Endothelial cell of umbilical vein (primary cell): ENCODE results near the gene DYNC1LI1. TPM values are rescaled to one million over a fixed set of nuclear protein-coding genes. Genes with fewer than 3 reads are reported as not detected.

Experiments
- BruUV-seq: library from RNA; stranded (reverse); fragments of 400-500 nt; replicated peaks from 2 replicates; lab custom pipeline; 2021; lab: Mats Ljungman, UMichigan
- CTCF ChIA-PET: fragments of 300-600, 350-600 bp; sonication (Branson Sonifier 250); formaldehyde crosslinking; loops from one replicate; lab custom pipeline; 2021; ENCODE audit warnings: antibody characterized with exemption, inconsistent platforms; lab: Charles Lee
- POLR2A ChIA-PET: fragments of 300-600, 350-600 bp; sonication (Branson Sonifier 250); formaldehyde crosslinking; loops from one replicate; lab custom pipeline; 2021; ENCODE audit warnings: antibody characterized with exemption, inconsistent platforms; lab: Charles Lee
- DNase-seq: peaks from one replicate; pipeline ENCODE4 v3.0.0-alpha.2; 2011; ENCODE audit warnings: low read depth, low spot score
- FAIRE-seq: peaks from 2 replicates; lab custom pipeline; 2011; peaks lifted over from hg19 to GRCh38; lab: Jason Lieb, UNC
- H2AFZ ChIP-seq: 2 replicates; pipeline ENCODE4 v1.6.0; 2012; ENCODE audit warnings: low read depth, low read length, control low read depth, inconsistent platforms
- H3K27ac ChIP-seq: 2 replicates; pipeline ENCODE4 v1.5.1; 2011; ENCODE audit warnings: low read depth, mild to moderate bottlenecking, control low read depth, low read length, moderate library complexity; ENCODE audit not compliant: insufficient read depth
- H3K27me3 ChIP-seq, 2 experiments: 2 replicates each; pipeline versions ENCODE4 v1.6.0 to v1.6.1; 2011; ENCODE audit warnings: low read length in 2 of 2, mixed read lengths in 1 of 2; ENCODE audit not compliant: control insufficient read depth in 2 of 2, insufficient read depth in 2 of 2
- H3K36me3 ChIP-seq, 2 experiments: 2 replicates in 1 of 2; 3 replicates in 1 of 2; pipeline ENCODE4 v1.5.1; 2011; ENCODE audit warnings: low read length in 2 of 2, mild to moderate bottlenecking in 1 of 2, moderate library complexity in 1 of 2; ENCODE audit not compliant: control insufficient read depth in 2 of 2, insufficient read depth in 2 of 2; ENCODE audit errors: extremely low read depth in 1 of 2
- H3K4me1 ChIP-seq: 3 replicates; pipeline ENCODE4 v1.5.1; 2011; ENCODE audit warnings: mild to moderate bottlenecking, low read length; ENCODE audit not compliant: control insufficient read depth, insufficient read depth; ENCODE audit errors: extremely low read depth
- H3K4me2 ChIP-seq: 2 replicates; pipeline ENCODE4 v1.6.1; 2011; ENCODE audit warnings: low read length, control low read depth, mixed read lengths; ENCODE audit not compliant: insufficient read depth
- H3K4me3 ChIP-seq, 3 experiments: fragments of 200-600 bp in 1 of 3; sonication (generic), shearing (Covaris generic) in 1 of 3; replicated peaks in 1 of 3; 2 replicates each; pipeline ENCODE4 v1.5.1; 2011 to 2016; ENCODE audit warnings: control low read depth in 3 of 3, low read length in 3 of 3, mild to moderate bottlenecking in 2 of 3, inconsistent platforms in 1 of 3, low read depth in 1 of 3, moderate library complexity in 1 of 3; ENCODE audit not compliant: insufficient read depth in 1 of 3
- H3K79me2 ChIP-seq: 2 replicates; pipeline ENCODE4 v1.6.0; 2012; ENCODE audit warnings: low read length, inconsistent platforms; ENCODE audit not compliant: control insufficient read depth, insufficient read depth
- H3K9ac ChIP-seq: replicated peaks from 2 replicates; pipeline ENCODE3; 2011; ENCODE audit warnings: low read length, control low read depth; ENCODE audit not compliant: insufficient read depth; ENCODE audit errors: extremely low read depth
- H3K9me1 ChIP-seq: replicated peaks from 3 replicates; pipeline ENCODE4 v1.6.0; 2011; ENCODE audit warnings: mild to moderate bottlenecking, low read length; ENCODE audit not compliant: control insufficient read depth, insufficient read depth; ENCODE audit errors: extremely low read depth
- H3K9me3 ChIP-seq: replicated peaks from 2 replicates; pipeline ENCODE4 v1.5.1; 2012; ENCODE audit warnings: low read length, inconsistent platforms; ENCODE audit not compliant: control insufficient read depth, insufficient read depth
- H4K20me1 ChIP-seq: replicated peaks from 2 replicates; pipeline ENCODE3; 2011; ENCODE audit warnings: mild to moderate bottlenecking, low read length; ENCODE audit not compliant: control insufficient read depth, insufficient read depth; ENCODE audit errors: extremely low read depth
- CTCF ChIP-seq, 2 donors: IDR thresholded peaks; 1 replicate in 1 of 2; 2 replicates in 1 of 2; pipeline ENCODE4 v1.5.1; 2011; ENCODE audit warnings: low read length in 2 of 2, mild to moderate bottlenecking in 2 of 2, moderate library complexity in 2 of 2, control low read depth in 1 of 2, inconsistent platforms in 1 of 2, low read depth in 1 of 2; ENCODE audit not compliant: insufficient read depth in 1 of 2; ENCODE audit errors: extremely low read depth in 1 of 2
- EZH2 ChIP-seq: IDR thresholded peaks from 2 replicates; pipeline ENCODE4 v1.6.1; 2012; ENCODE audit warnings: borderline replicate concordance, low read depth, mild to moderate bottlenecking, moderate library complexity, low read length, inconsistent platforms; ENCODE audit not compliant: severe bottlenecking
- FOS ChIP-seq: IDR thresholded peaks from 2 replicates; pipeline ENCODE4 v1.6.1; 2011; ENCODE audit warnings: mild to moderate bottlenecking, low read length, moderate library complexity, borderline replicate concordance; ENCODE audit not compliant: insufficient read depth
- GATA2 ChIP-seq: IDR thresholded peaks from 2 replicates; pipeline ENCODE4 v1.7.0; 2011; ENCODE audit warnings: low read depth, mild to moderate bottlenecking, moderate library complexity, mixed read lengths, low read length; ENCODE audit not compliant: insufficient read length, insufficient read depth
- JUN ChIP-seq: IDR thresholded peaks from 2 replicates; pipeline ENCODE4 v1.6.1; 2011; ENCODE audit warnings: borderline replicate concordance, low read depth; ENCODE audit not compliant: insufficient read length, insufficient read depth
- MAX ChIP-seq: IDR thresholded peaks from 2 replicates; pipeline ENCODE4 v1.6.1; 2011; ENCODE audit not compliant: insufficient read depth, insufficient read length
- MYC ChIP-seq: IDR thresholded peaks from one replicate; pipeline ENCODE4 v1.6.1; 2011; ENCODE audit warnings: mild to moderate bottlenecking, low read depth, low read length
- POLR2A ChIP-seq: IDR thresholded peaks from 2 replicates; pipeline ENCODE4 v1.6.1; 2012; ENCODE audit warnings: low read depth, mild to moderate bottlenecking, control low read depth, low read length
- POLR2AphosphoS5 ChIP-seq: IDR thresholded peaks from 2 replicates; pipeline ENCODE4 v1.6.1; 2012; ENCODE audit warnings: low read depth, mild to moderate bottlenecking, control low read depth, low read length, moderate library complexity; ENCODE audit not compliant: insufficient read depth
- dilution Hi-C: fragments of 300-500 bp; cut with MboI; formaldehyde crosslinking; loops from one replicate; pipeline ENCODE4 v1.15.0; 2019; ENCODE audit warnings: low sequenced_read_pairs; ENCODE audit not compliant: extremely low pct_ligation_motif_present
- intact Hi-C: fragments of 100-400 bp; cut with micrococcal nuclease; formaldehyde crosslinking; loops from one replicate; pipeline ENCODE4 v1.10.0; 2022
- polyA plus RNA-seq, 4 experiments: library from polyadenylated mRNA; depleted of rRNA in 3 of 4; stranded (reverse) in 3 of 4; unstranded in 1 of 4; fragments of >200 nt; gene quantifications; 2 replicates each; pipeline versions ENCODE4 v1.2.1 to v1.2.3, GENCODE V29; 2011 to 2012; ENCODE audit warnings: missing spikeins in 1 of 4
- total RNA-seq: library from RNA; stranded (reverse); gene quantifications from 2 replicates; pipeline ENCODE4 v1.2.3, GENCODE V29; 2021

The DYNC1LI1 gene
- total and polyA plus RNA-seq, 2 donors (not counting 3 experiments of a cell fraction or from before 2014, with no cell fraction given) = 14.9 to 47.6 TPM

DNA sequence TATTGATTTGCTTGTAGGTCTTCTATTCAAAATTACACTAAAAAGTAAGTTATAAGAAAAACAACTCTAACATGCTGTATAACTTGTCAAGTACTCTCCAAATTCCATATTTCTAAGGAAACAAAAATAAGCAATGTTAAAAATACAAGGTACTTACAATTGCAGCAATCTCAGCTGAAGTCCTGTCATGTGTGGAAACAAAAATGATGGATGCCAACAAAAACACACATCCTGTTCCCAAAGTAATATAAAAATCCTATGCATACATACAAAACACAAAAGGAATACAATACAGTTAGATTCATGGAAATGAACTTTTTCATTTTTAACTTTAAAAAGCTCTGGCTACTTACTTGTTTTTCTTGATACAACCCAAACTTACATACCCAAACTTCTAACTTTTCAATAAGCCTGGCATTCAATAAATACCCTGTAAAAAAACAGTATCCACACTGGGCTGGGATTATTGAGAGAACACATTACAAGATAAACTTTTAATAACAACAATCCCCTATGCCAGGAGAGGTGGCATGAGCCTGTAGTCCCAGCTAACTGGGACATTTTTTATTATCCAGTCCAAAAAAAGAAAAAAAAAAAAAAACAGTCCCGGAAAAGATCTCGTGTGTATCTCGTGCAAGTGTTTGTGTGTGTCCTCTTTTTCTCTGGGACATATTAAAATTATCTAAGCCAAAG lies 82.7 kb downstream of the DYNC1LI1 start:
- H3K36me3 ChIP-seq = peaks cover 3 to 6% of the 10 kb centered on the region in 2 experiments
- intact Hi-C loops = no loop called here

More for the DNA sequence above, 82.7 kb downstream of the DYNC1LI1 start:
- dilution Hi-C loops = no loop called here
- Histone ChIP-seq H3K27ac (no peak overlapping the region), H3K4me3 (no peak overlapping the region), H4K20me1 (peaks cover 5% of the 10 kb centered on the region), H3K4me2 (no peak overlapping the region), H3K79me2 (peaks cover 12% of the 10 kb centered on the region), H3K9me3 (no peaks in the 10 kb centered on the region), H3K4me1 (peaks cover 9% of the 10 kb centered on the region), H3K27me3 (no peaks in the 10 kb centered on the region), H3K9ac (no peak overlapping the region), H2AFZ (no peak overlapping the region), H3K9me1 (no peaks in the 10 kb centered on the region)
- DNase-seq (peak; percentile 86), FAIRE-seq (no peak)
- POLR2A ChIA-PET = no interaction called here
- TF ChIP-seq MYC (no peak), MAX (no peak), JUN (no peak), CTCF (IDR thresholded peaks at IDR 0.05; ENCODE audit: extremely low read depth in 1 of 2, insufficient read depth in 1 of 2, low read depth in 1 of 2, low read length in 2 of 2) (no peak), POLR2AphosphoS5 (no peak), POLR2A (no peak), FOS (no peak), GATA2 (no peak), EZH2 (no peak)
- CTCF ChIA-PET = interaction anchor here (0.7 to 2.2 kb wide), 3 partner anchors 10 to 112 kb away, joined by 3 to 8 read pairs (median 3); no protein-coding TSS in a partner anchor
- BruUV-seq = no TSS peak
